Uterus (tissue), 2 donors: ENCODE measurements around the gene CLK3.

Experiments used
- POLR2A ChIP-seq, 2 donors: fragments of 450-650 bp; IDR thresholded peaks; one replicate each; pipeline ENCODE4 v1.6.1; 2016; ENCODE audit warnings: antibody characterized with exemption in 2 of 2, mild to moderate bottlenecking in 1 of 2, moderate library complexity in 1 of 2
- TF ChIP-seq, protein P1 (sequence below), 4 experiments: fragments of 200-600 bp in 2 of 4; fragments of 450-650 bp in 2 of 4; sonication (generic) in 2 of 4; IDR thresholded peaks; one replicate each; pipeline ENCODE4 v1.5.1; 2016 to 2019; ENCODE audit warnings: antibody characterized with exemption in 4 of 4, mild to moderate bottlenecking in 2 of 4, moderate library complexity in 1 of 4

DNA sequence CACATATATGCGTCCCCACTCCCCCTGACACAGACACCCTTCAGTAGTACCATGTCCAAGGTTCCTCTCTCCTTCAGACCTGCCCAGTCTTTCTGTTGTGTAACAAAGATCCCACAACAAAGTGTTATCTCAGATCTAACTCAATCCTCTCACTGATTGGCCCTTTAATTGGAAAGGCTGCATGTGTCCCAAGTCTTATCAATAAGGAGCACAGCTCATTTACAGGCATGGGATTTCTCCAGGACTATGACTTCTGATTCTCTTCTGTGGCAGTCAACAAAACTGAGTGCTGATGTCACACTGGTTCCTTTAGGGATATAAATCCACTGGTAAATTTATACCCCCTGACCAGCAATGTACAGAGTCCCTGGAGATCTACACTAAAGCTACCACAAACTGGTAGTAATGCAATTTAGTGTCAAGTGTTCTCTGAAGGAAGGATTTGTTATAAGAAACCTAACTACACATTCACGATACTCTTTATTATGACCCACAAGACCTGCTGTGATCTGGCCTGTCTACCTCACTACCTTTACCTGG is 28.1 kb downstream of the CLK3 start:
- no peak for TF ChIP-seq POLR2A (IDR thresholded peaks at IDR 0.05)
- TF ChIP-seq, protein P1, sequence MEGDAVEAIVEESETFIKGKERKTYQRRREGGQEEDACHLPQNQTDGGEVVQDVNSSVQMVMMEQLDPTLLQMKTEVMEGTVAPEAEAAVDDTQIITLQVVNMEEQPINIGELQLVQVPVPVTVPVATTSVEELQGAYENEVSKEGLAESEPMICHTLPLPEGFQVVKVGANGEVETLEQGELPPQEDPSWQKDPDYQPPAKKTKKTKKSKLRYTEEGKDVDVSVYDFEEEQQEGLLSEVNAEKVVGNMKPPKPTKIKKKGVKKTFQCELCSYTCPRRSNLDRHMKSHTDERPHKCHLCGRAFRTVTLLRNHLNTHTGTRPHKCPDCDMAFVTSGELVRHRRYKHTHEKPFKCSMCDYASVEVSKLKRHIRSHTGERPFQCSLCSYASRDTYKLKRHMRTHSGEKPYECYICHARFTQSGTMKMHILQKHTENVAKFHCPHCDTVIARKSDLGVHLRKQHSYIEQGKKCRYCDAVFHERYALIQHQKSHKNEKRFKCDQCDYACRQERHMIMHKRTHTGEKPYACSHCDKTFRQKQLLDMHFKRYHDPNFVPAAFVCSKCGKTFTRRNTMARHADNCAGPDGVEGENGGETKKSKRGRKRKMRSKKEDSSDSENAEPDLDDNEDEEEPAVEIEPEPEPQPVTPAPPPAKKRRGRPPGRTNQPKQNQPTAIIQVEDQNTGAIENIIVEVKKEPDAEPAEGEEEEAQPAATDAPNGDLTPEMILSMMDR (IDR thresholded peaks at IDR 0.05), result no peak
